ENCODE data around the gene ALOXE3. TPM values are rescaled to one million over a fixed set of nuclear protein-coding genes. Genes with fewer than 3 reads are reported as not detected.

The ALOXE3 gene
- total RNA-seq, 1 donor from 2014 or later: not detected

DNA sequence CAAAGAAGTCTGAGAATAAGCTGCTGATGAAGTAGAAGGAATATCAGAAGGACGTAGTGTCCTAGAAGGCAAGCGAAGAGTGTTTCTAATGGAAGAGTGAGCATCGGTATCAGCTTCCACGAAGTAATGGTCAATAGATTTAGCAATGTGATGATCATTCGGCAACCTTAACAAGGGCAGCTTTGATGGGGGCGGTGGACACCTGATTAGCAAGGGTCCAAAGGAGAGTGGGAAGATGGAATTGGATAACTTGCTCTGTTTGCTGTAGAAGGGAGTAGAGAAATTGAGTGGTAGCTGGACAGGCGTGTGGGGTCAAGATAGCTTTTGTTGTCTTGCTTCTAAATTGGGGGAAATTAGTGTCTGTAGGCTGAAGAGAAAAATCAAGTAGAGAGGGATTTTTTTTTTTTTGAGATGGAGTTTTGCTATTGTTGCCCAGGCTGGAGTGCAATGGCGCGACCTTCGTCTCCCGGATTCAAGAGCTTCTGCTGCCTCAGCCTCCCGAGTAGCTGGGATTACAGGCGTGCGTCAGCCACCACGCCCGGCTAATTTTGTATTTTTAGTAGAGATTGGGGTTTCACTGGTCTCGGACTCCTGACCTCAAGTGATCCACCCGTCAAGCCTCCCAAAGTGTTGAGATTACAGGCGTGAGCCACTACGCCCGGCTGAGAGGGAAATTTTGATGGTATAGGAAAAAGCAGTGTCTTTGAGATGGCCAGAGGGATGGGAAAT, 19.5 kb upstream of the ALOXE3 start:
- Mint-ChIP-seq H3K4me1 (ENCODE audit: unreplicated experiment) (no peaks in the 10 kb centered on the region), H3K27ac (ENCODE audit: unreplicated experiment) (no peak overlapping the region), H3K36me3 (ENCODE audit: low read depth, unreplicated experiment) (peaks cover 11% of the 10 kb centered on the region), H3K27me3 (ENCODE audit: unreplicated experiment) (peaks cover 7% of the 10 kb centered on the region), H3K9me3 (ENCODE audit: unreplicated experiment) (no peaks in the 10 kb centered on the region), H3K4me3 (ENCODE audit: unreplicated experiment) (no peak overlapping the region)
- no peak for DNase-seq (ENCODE audit: low spot score)
- TF ChIP-seq, protein P1, sequence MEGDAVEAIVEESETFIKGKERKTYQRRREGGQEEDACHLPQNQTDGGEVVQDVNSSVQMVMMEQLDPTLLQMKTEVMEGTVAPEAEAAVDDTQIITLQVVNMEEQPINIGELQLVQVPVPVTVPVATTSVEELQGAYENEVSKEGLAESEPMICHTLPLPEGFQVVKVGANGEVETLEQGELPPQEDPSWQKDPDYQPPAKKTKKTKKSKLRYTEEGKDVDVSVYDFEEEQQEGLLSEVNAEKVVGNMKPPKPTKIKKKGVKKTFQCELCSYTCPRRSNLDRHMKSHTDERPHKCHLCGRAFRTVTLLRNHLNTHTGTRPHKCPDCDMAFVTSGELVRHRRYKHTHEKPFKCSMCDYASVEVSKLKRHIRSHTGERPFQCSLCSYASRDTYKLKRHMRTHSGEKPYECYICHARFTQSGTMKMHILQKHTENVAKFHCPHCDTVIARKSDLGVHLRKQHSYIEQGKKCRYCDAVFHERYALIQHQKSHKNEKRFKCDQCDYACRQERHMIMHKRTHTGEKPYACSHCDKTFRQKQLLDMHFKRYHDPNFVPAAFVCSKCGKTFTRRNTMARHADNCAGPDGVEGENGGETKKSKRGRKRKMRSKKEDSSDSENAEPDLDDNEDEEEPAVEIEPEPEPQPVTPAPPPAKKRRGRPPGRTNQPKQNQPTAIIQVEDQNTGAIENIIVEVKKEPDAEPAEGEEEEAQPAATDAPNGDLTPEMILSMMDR (IDR thresholded peaks at IDR 0.05; ENCODE audit: unreplicated experiment): no peak

DNA sequence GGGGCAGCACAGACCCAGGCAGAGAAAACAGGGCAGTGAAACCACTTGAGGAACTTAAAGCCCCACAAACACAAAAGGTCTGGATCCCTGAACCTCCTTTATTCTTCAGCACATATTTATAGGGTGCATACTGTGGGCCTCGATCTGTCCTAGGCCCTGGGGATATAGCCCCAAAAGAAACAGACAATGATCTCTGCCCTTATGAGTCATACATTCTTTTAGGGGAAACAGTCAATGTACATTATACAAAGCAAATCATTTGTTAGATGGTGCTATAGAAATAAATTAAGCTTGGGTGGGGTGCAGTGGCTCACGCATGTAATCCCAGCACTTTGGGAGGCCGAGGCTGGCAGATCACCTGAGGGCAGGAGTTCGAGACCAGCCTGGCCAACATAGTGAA, 15.6 kb upstream of the ALOXE3 start:
- Mint-ChIP-seq H3K27ac (ENCODE audit: unreplicated experiment) (no peak overlapping the region), H3K4me3 (ENCODE audit: unreplicated experiment) (no peak overlapping the region), H3K4me1 (ENCODE audit: unreplicated experiment) (no peaks in the 10 kb centered on the region)

DNA sequence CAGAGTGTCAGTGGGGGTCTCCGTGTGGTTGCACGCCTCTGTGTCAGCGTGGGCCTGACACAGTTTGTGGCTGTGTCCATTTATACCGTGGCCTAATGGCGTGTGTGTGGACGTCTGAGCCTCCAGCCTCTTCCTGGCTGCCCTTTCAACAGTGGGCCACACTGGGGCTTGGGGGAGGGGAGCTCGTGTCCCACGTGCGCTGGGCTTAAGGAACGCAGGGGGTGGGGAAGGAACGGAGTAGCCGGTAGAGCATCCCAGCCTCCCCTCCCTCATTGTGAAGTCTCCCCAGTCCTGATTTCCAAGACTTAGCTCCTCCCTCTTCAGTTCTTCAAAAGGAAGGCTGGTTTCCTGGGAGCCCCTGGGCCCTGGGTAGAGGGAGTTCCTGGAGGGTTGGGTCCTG, 15.1 kb upstream of the ALOXE3 start:
- no peak for DNase-seq (ENCODE audit: low spot score)
- Mint-ChIP-seq H3K36me3 (ENCODE audit: low read depth, unreplicated experiment) (no peaks in the 10 kb centered on the region), H3K4me1 (ENCODE audit: unreplicated experiment) (no peaks in the 10 kb centered on the region), H3K27ac (ENCODE audit: unreplicated experiment) (no peak overlapping the region), H3K4me3 (ENCODE audit: unreplicated experiment) (no peak overlapping the region), H3K27me3 (ENCODE audit: unreplicated experiment) (peaks cover 4% of the 10 kb centered on the region), H3K9me3 (ENCODE audit: unreplicated experiment) (no peaks in the 10 kb centered on the region)
- TF ChIP-seq, protein P1 (IDR thresholded peaks at IDR 0.05; ENCODE audit: unreplicated experiment): no peak

More for the DNA sequence above, 15.6 kb upstream of the ALOXE3 start:
- H3K27me3 Mint-ChIP-seq (ENCODE audit: unreplicated experiment): peaks cover 4% of the 10 kb centered on the region
- TF ChIP-seq, protein P1 (IDR thresholded peaks at IDR 0.05; ENCODE audit: unreplicated experiment): no peak
- H3K36me3 Mint-ChIP-seq (ENCODE audit: low read depth, unreplicated experiment): no peaks in the 10 kb centered on the region
- no peak for DNase-seq (ENCODE audit: low spot score)
- no peaks in the 10 kb centered on the region for H3K9me3 Mint-ChIP-seq (ENCODE audit: unreplicated experiment)

DNA sequence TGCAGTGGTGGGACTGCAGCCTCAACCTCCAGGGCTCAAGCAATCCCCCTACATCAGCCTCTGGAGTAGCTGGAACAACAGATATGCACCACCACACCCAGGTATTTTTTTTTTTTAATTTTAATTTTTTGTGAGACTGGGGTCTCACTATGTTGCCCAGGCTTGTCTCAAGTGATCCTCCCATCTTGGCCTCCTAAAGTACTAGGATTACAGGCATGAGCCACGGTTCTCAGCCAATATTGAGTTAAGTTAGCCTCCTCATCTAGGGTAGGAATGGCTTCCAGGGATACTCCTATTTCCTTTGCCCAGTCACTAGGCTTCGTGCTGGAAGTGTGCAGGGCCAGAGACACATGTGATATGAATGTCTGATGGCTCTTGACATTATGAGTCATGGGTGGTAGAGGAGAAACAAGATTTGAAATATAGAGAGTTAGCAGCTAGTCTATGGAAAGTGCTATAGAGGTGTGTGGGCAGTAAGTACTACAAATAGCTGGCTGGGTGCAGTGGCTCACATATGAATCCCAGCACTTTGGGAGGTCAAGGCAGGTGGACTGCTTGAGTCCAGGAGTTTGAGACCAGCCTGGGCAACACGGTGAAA, 13.6 kb upstream of the ALOXE3 start:
- H3K36me3 Mint-ChIP-seq (ENCODE audit: low read depth, unreplicated experiment): peaks cover 3% of the 10 kb centered on the region
- no peak overlapping the region for H3K4me3 Mint-ChIP-seq (ENCODE audit: unreplicated experiment)
- H3K4me1 Mint-ChIP-seq (ENCODE audit: unreplicated experiment): peaks cover 4% of the 10 kb centered on the region
- H3K27ac Mint-ChIP-seq (ENCODE audit: unreplicated experiment): no peak overlapping the region
- H3K9me3 Mint-ChIP-seq (ENCODE audit: unreplicated experiment): no peaks in the 10 kb centered on the region
- no peak for DNase-seq (ENCODE audit: low spot score)
- peaks cover 7% of the 10 kb centered on the region for H3K27me3 Mint-ChIP-seq (ENCODE audit: unreplicated experiment)
- TF ChIP-seq, protein P1 (IDR thresholded peaks at IDR 0.05; ENCODE audit: unreplicated experiment): no peak

DNA sequence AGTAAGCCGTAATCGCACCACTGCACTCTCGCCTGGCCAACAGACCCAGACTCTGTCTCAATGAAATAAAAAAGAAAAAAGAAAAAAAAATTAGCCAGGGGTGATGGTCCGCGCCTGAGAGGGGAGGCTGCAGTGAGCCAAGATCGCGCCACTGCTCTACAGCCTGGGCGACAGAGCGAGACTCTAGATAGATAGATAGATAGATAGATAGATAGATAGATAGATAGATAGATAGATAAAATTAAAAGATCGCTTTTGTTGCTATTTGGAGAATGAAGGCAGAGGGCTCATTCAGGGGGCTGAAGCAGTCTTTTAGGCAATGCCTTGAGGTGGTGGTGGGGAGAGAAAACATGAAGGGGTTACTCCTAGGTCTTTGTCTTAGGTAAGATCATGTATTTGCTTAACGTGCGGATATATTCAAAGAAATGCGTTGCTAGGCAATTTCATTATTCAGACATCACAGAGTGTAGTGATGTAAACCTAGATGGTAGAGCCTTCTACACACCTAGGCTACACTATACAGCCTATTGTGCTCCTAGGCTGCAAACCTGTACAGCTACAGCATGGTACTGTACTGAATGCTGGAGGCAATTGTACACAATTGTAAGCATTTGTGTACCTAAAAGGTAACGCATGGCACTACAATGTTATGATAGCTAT, 9.9 kb upstream of the ALOXE3 start:
- no peak for DNase-seq (ENCODE audit: low spot score)
- Mint-ChIP-seq H3K27me3 (ENCODE audit: unreplicated experiment) (peaks cover 34% of the 10 kb centered on the region), H3K36me3 (ENCODE audit: low read depth, unreplicated experiment) (peaks cover 13% of the 10 kb centered on the region), H3K4me3 (ENCODE audit: unreplicated experiment) (no peak overlapping the region), H3K9me3 (ENCODE audit: unreplicated experiment) (no peaks in the 10 kb centered on the region), H3K27ac (ENCODE audit: unreplicated experiment) (no peak overlapping the region), H3K4me1 (ENCODE audit: unreplicated experiment) (peaks cover 34% of the 10 kb centered on the region)
- TF ChIP-seq, protein P1 (IDR thresholded peaks at IDR 0.05; ENCODE audit: unreplicated experiment): no peak
